DMS114 treated with DMSO at 0.1 percent for 48 hours (cell line): Measurements from ENCODE around the gene LENG9.
"Not testable (repeated sequence)": the region's sequence is repeated elsewhere in the genome, so short reads cannot be mapped to it uniquely, and the experiment has no call there.

ENCODE experiments used
- DNase-seq: peaks from one replicate; lab custom pipeline; 2025; ENCODE audit not compliant: unreplicated experiment; lab: John Stamatoyannopoulos, UW

The LENG9 gene

DNA sequence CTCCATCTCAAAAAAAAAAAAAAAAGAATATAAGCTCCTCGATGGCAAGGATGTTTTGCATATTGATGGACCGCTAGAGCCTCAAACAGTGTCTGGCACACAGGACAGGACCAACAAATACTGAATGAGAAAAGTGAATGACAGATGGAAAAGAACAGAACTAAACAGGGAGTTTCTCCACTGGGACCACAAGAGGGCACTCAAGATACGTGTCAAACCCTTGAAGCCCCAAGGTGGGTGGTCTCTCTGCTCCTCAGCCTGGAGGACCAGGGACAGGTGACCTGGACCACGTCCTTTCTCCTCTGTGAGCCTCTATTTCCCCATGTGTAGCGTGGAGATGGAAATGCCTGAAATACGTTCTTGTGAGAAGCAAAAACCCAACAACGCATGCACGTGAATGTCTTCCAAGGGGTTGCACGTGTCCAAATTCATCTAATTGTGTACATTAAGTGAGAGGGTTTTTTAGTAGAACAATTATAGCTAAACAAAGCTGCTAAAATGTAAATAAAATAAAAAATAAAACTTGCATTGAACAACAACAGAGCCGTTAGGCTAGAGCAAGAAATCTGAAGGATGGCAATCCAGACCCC lies 15.2 kb upstream of the LENG9 start:
- peak; percentile 68 for DNase-seq

DNA sequence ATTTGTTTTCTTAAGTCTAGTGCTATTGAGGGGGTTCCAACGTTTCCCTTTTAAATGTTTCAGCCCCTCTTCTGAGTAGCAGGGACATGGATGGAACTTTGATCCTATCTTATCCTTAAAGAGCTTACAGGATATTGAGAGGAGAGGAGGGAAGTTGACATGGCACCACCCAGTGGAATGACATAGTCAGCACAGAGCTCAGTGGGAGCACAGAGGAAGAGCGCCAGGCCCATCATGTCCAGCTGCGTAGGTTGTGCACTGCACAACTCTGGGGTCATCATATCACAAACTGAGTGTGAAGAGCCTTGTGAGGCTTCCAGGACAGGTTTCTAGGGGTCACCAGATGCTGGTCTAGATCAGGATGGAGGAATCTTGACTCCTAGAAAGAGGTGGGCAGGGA lies 14.1 kb upstream of the LENG9 start:
- no peak for DNase-seq

DNA sequence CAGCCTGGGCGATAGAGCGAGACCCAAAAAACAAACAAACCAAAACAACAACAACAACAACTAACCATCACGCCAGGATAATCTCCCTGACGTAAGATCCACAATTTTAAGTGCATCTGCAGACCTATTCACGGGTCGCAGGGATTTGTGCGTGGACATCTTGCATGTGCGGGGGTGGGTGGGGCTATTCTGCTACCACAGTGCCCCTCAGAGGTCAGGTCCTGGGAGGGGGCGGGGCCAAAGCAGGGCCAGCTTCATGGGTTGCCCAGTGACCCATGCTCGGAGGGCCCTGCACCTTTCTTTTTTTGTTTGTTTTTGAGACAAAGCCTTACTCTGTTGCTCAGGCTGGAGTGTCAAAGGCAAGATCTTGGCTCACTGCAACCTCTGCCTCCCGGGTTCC lies 12.1 kb upstream of the LENG9 start:
- DNase-seq: no peak

DNA sequence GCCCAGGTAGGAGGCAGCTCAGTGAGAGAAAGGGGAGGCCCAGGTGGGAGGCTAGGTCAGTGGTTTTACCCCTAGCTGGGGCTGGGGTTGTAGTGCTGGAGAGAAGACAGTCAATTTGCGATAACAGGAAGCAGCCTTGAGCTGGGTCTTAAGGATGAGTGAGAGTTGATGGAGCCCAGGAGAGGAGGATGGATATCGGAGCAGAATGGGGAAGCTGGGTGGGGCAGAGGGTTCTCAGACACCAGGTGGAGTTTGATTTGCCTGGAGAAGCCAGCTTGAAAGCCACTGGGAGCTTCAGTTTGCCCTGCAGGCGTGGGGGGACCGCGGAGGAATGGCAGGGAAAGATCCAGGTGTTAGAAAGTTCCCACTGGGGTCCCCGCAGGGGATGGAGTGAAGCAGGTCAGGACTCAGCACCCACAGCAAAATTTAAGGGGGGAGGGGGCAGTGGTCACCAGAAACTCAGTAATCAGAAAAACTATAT lies 10.4 kb upstream of the LENG9 start:
- no peak for DNase-seq

DNA sequence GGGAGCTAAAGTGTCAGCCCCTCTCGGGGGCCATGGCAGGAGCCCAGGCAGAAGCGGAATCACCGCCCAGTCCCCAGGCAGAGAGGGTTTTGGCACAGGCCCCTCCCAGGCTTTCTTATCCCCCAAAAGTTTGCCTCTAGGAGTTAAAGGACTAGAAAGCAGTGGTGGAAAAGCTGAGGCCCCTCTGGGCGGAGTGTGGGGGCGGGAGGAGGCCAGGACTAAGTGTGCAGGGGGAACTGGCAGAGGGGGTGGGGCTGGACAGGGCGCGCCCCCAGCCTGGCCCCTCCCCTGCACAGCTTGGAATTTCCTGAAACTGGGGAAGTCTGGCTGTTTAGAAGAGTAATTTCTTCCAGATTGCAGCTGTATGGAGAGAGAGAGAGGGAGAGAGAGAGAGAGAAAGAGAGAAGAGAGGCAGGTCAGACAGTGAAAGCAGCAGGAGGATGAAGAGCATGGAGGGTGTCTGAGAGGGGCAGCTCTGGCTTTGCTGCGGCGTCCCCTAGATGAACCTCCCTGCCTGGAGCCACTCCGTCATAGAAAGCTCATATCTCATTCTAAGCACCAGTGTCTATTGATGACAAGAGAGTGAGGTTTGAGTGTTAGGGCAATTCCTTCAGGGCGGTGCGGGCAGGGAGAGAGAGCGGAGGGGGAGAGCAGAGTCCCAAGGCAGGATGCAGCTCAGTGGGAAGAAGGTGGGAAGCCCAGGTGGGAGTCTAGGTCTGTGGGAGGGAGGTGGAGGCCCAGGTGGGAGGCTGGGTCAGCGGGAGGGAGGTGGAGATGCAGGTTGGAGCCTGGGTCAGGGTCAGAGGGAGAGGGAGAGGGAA lies 9.7 kb upstream of the LENG9 start, which contains the start of gene CDC42EP5:
TSS of gene CDC42EP5 (minus strand) at position 226 of the 821 bp plus-strand sequence. CDS start 7,749 bp downstream, outside the sequence.
- DNase-seq: peak; percentile 42

DNA sequence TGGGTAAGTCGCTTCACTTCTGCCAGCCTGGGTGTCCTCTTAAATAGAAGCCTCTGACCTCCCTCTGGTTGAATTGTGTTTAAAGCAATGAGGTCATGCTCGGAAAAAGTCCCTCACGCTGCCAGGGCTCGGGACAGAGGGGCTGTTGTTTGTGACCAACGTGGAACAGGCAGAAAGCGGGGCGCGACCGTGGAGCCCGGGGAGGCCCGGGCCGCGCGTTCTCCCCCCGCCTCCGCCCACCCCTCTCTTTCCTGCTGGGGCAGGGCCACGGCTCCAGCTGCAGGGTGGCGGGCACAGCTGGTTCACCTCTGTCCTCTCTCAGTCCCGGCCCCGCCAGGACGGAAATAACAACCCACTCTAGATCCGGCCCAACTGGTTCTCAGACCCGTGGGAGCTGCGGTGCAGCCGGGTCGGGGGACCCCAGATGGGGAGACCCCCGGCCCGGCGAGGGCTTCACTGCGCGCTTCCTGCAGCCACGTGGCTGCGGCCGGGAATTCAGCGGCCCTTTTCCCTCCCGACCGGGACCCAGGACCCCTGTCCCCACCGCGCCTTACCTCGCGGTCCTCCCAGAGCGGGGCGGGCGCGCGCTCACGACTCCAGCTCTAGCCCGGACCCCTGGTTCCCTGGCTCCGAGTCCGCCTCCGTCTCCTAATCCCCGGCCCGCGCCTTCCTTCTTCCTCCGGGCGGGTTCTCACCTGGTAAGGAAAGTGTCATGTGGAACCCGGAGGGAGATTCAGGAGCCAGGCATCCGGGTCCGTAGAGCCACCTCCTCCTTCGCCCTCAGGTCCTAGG lies 7.6 kb upstream of the LENG9 start:
- no peak for DNase-seq

DNA sequence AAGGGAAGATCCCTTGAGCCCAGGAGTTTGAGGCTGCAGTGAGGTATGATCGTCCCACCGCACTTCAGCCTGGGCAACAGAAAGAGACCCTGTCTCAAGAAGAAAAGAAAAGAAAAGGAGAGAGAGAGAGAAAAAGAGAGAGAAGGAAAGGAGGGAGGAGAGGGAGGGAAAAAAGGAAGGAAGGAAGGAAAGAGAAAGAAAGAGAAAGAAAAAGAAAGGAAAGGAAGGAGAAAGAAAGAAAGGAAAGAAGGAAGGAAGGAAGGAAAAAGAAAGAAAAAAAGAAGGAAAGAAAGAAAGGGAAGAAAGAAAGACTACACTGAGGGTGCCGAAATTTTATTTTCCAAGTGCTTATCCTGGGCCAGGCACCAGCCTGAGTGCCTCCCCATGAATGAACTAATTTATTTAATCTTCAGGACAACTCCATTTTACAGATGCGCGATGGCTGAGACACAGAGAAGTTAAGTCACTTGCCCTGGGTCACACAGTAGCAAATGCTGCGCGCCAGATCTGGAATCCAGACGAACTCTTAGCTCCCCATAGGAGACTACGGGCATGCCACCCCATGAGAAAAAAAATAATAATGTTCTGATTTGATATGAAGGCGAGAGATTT lies 6.8 kb upstream of the LENG9 start:
- no peak for DNase-seq

DNA sequence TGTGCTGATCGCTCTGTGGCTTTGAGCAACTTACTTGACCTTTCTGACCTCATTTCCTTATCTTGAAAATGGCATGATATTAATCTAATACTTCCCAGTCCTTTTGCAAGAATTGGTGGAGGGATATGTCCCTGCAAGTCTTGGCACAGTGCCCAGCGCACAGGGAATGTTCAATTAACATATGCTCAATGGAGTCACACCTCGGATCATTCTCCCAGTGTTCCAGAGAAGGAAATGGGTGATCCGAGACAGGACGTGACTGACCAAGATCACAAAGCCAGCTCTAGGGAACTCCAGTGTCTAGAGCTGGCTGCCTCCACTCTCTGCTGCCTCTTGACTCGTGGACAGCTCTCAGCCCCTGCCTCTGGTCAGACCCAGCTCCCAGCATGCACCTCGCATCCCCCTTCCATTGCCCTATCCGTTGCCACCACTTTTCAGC lies 5.9 kb upstream of the LENG9 start:
- no peak for DNase-seq

DNA sequence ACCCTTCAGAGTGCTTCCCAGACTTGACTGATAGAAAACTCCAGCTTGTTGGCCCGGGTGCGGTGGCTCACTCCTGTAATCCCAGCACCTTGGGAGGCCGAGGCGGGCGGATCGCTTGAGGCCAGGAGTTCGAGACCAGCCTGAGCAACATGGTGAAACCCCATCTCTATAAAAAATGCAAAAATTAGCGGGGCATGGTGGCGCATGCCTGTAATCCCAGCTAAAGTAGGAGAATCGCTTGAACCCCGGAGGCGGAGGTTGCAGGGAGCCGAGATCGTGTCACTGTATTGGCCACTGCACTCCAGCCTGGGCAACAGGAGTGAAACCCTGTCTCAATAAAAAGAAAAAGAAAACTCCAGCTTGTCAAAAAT lies 2.5 kb upstream of the LENG9 start:
- not testable (repeated sequence) for DNase-seq

DNA sequence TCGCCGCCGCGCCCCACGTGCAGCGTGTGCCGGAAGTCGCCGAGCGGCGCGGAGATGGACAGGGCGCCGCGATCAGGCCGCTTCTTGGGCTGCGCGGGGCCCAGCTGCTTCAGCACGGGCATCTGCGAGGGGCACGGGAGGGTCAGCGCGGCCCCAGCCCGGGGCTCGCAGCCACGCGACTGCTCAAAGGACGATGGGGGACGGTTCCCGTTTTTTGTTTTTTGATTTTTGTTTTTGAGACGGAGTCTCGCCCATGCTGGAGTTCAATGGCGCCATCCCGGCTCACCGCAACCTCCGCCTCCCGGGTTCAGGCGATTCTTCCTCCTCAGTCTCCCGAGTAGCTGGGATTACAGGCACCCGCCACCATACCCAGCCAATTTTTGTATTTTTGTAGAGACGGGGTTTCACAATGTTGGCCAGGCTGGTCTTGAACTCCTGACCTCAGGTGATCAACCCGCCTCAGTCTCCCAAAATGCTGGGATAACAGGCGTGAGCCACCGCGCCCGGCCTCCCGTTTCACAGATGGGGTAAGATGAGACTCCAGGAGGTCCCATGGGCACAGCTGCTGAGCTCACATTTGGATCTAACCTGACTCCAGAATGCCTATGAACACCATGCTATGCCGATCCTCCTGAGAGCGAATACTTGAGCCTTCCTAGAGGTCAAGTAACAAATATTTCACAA lies 2.0 kb upstream of the LENG9 start:
- no peak for DNase-seq

DNA sequence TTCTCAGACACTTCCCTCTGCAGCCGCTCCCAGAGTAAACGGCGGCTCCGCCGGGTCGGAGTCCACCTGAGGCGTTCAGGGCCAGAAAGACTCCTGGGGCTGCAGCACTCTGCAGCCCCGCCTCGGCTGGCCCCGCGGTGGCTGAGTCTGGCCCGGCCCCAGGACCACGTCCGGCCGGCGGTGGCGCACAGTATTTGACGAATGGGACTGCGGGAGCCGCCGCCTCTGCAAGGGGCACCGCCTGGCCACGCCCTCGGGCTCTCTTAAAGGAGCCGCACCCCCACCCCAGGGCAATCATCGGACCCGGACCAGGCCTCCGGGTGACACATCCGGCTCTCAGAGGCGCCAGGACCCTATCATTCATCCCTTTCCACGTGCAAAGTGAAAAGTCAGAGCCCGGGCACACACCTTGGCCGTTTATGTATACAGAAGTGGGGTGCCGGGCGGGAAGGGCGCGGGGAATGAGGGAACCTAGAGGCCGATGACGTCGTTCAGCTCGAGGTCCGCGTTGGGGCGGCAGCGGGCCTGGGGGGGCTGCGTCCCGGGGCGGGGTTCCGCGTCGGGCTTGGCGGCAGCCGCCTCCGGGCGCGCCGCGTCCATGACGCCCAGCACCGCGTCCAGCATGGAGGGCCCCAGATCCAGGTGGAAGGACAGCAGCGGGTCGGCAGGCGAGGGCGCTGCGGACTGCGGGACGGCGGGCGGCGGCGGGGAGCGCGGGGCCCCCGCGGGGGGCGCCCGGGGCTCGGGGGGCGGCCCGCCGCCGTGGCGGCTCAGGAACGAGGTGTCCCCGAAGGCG lies 1.2 kb upstream of the LENG9 start:
- peak; percentile 83 for DNase-seq

DNA sequence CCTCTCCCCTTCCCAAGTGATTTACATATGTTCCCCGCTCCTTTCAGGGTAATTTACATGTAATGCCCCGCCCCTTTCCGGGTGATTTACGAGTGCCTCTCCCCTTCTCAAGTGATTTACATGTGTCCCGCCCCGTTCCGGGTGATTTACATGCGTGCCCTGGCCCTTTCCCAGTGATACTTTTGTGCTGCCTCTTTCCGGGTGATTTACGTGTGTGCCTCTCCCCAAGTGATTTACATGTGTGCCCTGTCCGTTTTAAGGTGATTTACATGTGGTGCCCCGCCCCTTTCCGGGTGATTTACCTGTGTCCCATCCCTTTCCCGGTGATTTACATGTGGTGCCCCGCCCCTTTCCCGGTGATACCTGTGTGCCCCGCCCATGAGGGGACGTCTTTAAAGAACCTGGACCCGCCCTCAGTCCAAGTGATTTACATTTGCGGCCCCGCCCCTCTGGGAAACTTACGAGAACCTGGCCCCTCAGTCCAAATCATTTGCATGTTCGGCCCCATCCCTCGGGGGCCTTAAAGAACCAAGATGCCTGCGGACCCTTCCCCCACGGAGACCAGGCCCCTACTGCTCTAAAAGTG lies 559 bp upstream of the LENG9 start:
- peak; percentile 91 for DNase-seq

DNA sequence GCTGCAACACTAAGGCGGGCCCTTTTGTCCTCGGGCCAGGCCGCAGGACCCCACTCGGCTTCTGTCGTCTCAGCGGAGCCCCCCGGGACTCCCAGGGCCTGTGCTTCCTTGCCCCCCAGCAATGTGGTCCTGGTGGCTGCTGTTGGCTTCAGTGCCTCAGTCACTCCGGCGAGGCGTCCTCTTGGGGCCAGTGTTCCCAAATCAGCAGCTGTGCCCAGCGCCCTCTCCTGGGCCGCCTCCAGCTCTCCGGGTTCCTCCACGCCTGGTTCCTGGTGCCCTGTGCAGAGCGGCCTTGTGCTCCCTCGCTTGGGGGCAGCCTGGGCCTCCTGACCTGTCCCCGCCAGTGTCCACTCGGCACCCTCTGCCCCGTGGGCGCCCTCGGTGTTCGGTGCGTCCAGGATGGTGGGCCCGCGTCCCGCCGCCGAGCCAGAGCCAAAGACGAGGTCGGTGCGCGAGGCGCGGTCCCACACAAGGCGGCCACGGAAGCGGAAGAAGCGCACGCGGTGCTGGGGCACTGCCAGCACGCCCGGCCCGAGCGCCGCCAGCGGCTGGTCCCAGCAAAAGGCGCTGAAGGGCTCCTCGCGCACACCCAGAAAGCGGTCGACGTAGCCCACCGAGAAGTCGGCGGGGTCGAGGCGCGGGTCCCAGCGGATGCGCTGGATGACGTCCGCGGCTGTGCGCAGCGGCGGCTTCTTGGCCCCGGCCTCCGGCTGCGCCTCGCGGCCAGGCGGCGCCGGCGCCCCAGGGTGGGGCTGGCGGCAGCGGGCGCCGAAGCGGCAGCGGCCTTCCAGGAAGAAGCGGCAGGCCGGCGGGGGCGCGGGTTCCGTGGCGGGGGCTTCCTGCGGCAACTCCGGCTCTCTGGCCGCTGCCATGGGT lies 685 bp downstream of the LENG9 start:
- no peak for DNase-seq

DNA sequence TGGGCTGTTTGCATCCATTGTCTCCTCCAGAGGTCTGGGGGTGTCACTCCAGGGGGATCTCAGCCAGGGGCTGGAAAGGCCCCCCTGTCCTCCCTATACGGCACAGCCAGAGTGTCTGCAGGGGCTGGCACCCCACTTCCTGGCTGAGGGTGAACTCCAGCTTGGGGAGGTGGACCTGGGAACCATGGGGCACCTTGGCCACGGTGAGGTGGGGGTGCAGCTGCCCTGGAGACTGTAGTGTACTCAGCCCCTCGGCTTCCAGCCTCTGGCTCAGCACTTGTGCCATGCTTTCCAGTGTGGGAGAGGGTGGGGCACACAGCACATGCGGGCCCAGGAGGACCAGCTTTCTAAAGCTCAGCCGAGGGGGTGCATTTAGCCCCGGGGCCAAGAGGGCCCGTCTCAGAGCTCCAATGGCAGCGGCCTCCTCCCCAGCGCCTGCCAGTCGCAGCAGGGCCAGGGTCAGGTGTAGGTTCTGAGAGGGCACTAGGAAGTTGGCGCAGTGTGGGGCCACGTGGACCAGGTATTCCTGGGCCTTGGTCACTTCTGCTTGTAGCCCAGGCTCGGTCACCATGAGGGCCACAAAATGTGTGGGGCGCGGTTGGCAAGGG lies 1.4 kb downstream of the LENG9 start:
- DNase-seq: no peak

DNA sequence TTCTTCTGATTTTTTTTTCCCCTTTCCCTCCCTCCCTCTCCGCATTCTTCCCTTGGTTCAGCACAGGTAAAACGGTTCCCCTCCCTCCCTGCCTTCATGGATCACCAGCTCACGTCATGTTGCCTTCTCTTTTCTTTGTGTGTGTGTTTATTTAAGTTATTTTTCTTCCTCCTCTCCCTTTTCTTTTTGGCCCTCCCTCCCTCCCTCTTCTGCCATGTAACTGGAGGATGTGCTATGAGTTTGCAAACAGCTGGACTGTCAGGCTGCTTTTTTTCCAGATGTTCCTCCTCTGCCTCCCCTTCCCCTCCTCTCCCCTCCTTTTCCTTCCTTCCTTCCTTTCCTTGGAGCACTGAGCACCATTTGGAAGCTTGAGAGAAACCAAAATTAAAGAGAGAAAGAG lies 2.0 kb downstream of the LENG9 start:
- DNase-seq: no peak

DNA sequence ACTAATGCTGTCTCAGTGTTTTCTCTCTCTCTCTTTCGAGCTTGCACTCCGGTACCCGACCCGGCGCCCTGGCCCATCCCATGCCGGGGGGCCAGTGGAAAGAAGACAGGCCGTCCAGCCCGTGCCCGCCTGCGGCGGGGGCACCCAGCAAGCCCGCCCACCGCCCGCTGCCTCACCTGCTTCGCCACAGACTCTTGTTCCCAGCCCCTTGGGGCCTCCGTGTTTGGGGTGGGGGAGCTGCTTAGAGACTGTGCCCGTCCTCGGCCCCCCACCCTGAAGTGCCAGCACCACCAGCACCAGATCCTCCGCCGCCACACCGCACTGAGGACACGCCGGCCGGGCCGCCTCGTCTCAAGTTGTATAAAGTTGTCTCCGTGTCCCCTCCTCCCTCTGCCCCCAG lies 2.4 kb downstream of the LENG9 start:
- DNase-seq: no peak

DNA sequence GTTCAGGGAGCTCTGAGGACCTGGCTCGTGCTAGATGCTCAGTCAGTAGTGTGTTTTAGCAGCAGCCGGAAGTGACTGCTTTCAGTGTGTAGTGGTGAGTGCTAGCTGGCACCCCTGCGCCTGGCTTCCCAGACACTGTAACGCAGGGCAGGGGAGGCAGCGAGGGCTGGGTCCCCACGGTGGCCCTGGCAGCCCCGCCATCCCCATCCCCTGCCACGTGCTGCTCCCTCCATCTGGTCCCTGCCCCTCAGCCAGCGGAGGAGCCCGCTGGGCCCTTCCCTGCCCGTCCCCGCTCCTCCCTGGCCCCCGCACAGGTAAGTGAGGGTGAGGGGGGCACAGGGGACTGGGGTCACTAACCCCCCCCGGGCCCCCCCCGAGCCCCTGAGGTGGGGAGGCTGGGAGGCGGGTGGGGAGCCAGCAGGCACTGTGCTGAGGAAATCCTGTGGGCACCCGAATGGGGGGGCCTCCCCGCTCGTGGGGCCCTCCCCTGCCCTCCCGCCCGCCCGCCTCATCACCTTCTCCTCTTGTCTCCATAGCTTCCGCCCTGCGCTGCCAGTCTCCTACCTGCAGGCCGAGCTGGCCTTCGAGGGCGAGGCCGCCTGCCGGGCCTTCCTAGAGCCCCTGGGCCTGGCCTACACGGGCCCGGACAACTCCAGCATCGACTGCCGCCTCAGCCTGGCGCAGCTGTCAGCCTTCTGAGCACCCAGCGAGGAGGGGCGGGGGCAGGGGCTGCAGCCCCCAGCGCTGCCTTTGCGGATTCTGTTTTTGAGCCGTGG lies 3.2 kb downstream of the LENG9 start:
- no peak for DNase-seq
